Endothelial cell of umbilical vein (primary cell): ENCODE measurements around the gene SRBD1. TPM values are rescaled to one million over a fixed set of nuclear protein-coding genes. Genes with fewer than 3 reads are reported as not detected.
A peak's percentile ranks its signal among the peaks of the same experiment; 100 is the strongest.

Experiments used
- BruUV-seq: library from RNA; stranded (reverse); fragments of 400-500 nt; replicated peaks from 2 replicates; lab custom pipeline; 2021; lab: Mats Ljungman, UMichigan
- CTCF ChIA-PET: fragments of 300-600, 350-600 bp; sonication (Branson Sonifier 250); formaldehyde crosslinking; loops from one replicate; lab custom pipeline; 2021; ENCODE audit warnings: antibody characterized with exemption, inconsistent platforms; lab: Charles Lee
- POLR2A ChIA-PET: fragments of 300-600, 350-600 bp; sonication (Branson Sonifier 250); formaldehyde crosslinking; loops from one replicate; lab custom pipeline; 2021; ENCODE audit warnings: antibody characterized with exemption, inconsistent platforms; lab: Charles Lee
- DNase-seq: peaks from one replicate; pipeline ENCODE4 v3.0.0-alpha.2; 2011; ENCODE audit warnings: low read depth, low spot score
- FAIRE-seq: peaks from 2 replicates; lab custom pipeline; 2011; peaks lifted over from hg19 to GRCh38; lab: Jason Lieb, UNC
- H2AFZ ChIP-seq: 2 replicates; pipeline ENCODE4 v1.6.0; 2012; ENCODE audit warnings: low read depth, low read length, control low read depth, inconsistent platforms
- H3K27ac ChIP-seq: 2 replicates; pipeline ENCODE4 v1.5.1; 2011; ENCODE audit warnings: low read depth, mild to moderate bottlenecking, control low read depth, low read length, moderate library complexity; ENCODE audit not compliant: insufficient read depth
- H3K27me3 ChIP-seq, 2 experiments: 2 replicates each; pipeline versions ENCODE4 v1.6.0 to v1.6.1; 2011; ENCODE audit warnings: low read length in 2 of 2, mixed read lengths in 1 of 2; ENCODE audit not compliant: control insufficient read depth in 2 of 2, insufficient read depth in 2 of 2
- H3K36me3 ChIP-seq, 2 experiments: 2 replicates in 1 of 2; 3 replicates in 1 of 2; pipeline ENCODE4 v1.5.1; 2011; ENCODE audit warnings: low read length in 2 of 2, mild to moderate bottlenecking in 1 of 2, moderate library complexity in 1 of 2; ENCODE audit not compliant: control insufficient read depth in 2 of 2, insufficient read depth in 2 of 2; ENCODE audit errors: extremely low read depth in 1 of 2
- H3K4me1 ChIP-seq: 3 replicates; pipeline ENCODE4 v1.5.1; 2011; ENCODE audit warnings: mild to moderate bottlenecking, low read length; ENCODE audit not compliant: control insufficient read depth, insufficient read depth; ENCODE audit errors: extremely low read depth
- H3K4me2 ChIP-seq: 2 replicates; pipeline ENCODE4 v1.6.1; 2011; ENCODE audit warnings: low read length, control low read depth, mixed read lengths; ENCODE audit not compliant: insufficient read depth
- H3K4me3 ChIP-seq, 3 experiments: fragments of 200-600 bp in 1 of 3; sonication (generic), shearing (Covaris generic) in 1 of 3; replicated peaks in 1 of 3; 2 replicates each; pipeline ENCODE4 v1.5.1; 2011 to 2016; ENCODE audit warnings: control low read depth in 3 of 3, low read length in 3 of 3, mild to moderate bottlenecking in 2 of 3, inconsistent platforms in 1 of 3, low read depth in 1 of 3, moderate library complexity in 1 of 3; ENCODE audit not compliant: insufficient read depth in 1 of 3
- H3K79me2 ChIP-seq: 2 replicates; pipeline ENCODE4 v1.6.0; 2012; ENCODE audit warnings: low read length, inconsistent platforms; ENCODE audit not compliant: control insufficient read depth, insufficient read depth
- H3K9ac ChIP-seq: replicated peaks from 2 replicates; pipeline ENCODE3; 2011; ENCODE audit warnings: low read length, control low read depth; ENCODE audit not compliant: insufficient read depth; ENCODE audit errors: extremely low read depth
- H3K9me1 ChIP-seq: replicated peaks from 3 replicates; pipeline ENCODE4 v1.6.0; 2011; ENCODE audit warnings: mild to moderate bottlenecking, low read length; ENCODE audit not compliant: control insufficient read depth, insufficient read depth; ENCODE audit errors: extremely low read depth
- H3K9me3 ChIP-seq: replicated peaks from 2 replicates; pipeline ENCODE4 v1.5.1; 2012; ENCODE audit warnings: low read length, inconsistent platforms; ENCODE audit not compliant: control insufficient read depth, insufficient read depth
- H4K20me1 ChIP-seq: replicated peaks from 2 replicates; pipeline ENCODE3; 2011; ENCODE audit warnings: mild to moderate bottlenecking, low read length; ENCODE audit not compliant: control insufficient read depth, insufficient read depth; ENCODE audit errors: extremely low read depth
- JUN ChIP-seq: IDR thresholded peaks from 2 replicates; pipeline ENCODE4 v1.6.1; 2011; ENCODE audit warnings: borderline replicate concordance, low read depth; ENCODE audit not compliant: insufficient read length, insufficient read depth
- dilution Hi-C: fragments of 300-500 bp; cut with MboI; formaldehyde crosslinking; loops from one replicate; pipeline ENCODE4 v1.15.0; 2019; ENCODE audit warnings: low sequenced_read_pairs; ENCODE audit not compliant: extremely low pct_ligation_motif_present
- intact Hi-C: fragments of 100-400 bp; cut with micrococcal nuclease; formaldehyde crosslinking; loops from one replicate; pipeline ENCODE4 v1.10.0; 2022
- polyA plus RNA-seq, 4 experiments: library from polyadenylated mRNA; depleted of rRNA in 3 of 4; stranded (reverse) in 3 of 4; unstranded in 1 of 4; fragments of >200 nt; gene quantifications; 2 replicates each; pipeline versions ENCODE4 v1.2.1 to v1.2.3, GENCODE V29; 2011 to 2012; ENCODE audit warnings: missing spikeins in 1 of 4
- total RNA-seq: library from RNA; stranded (reverse); gene quantifications from 2 replicates; pipeline ENCODE4 v1.2.3, GENCODE V29; 2021
- TF ChIP-seq, protein P1 (sequence below), 2 donors: IDR thresholded peaks; 1 replicate in 1 of 2; 2 replicates in 1 of 2; pipeline ENCODE4 v1.5.1; 2011; ENCODE audit warnings: low read length in 2 of 2, mild to moderate bottlenecking in 2 of 2, moderate library complexity in 2 of 2, control low read depth in 1 of 2, inconsistent platforms in 1 of 2, low read depth in 1 of 2; ENCODE audit not compliant: insufficient read depth in 1 of 2; ENCODE audit errors: extremely low read depth in 1 of 2

Gene SRBD1
- total and polyA plus RNA-seq, 2 donors (not counting 3 experiments of a cell fraction or from before 2014, with no cell fraction given): 3.7 to 12.5 TPM

DNA sequence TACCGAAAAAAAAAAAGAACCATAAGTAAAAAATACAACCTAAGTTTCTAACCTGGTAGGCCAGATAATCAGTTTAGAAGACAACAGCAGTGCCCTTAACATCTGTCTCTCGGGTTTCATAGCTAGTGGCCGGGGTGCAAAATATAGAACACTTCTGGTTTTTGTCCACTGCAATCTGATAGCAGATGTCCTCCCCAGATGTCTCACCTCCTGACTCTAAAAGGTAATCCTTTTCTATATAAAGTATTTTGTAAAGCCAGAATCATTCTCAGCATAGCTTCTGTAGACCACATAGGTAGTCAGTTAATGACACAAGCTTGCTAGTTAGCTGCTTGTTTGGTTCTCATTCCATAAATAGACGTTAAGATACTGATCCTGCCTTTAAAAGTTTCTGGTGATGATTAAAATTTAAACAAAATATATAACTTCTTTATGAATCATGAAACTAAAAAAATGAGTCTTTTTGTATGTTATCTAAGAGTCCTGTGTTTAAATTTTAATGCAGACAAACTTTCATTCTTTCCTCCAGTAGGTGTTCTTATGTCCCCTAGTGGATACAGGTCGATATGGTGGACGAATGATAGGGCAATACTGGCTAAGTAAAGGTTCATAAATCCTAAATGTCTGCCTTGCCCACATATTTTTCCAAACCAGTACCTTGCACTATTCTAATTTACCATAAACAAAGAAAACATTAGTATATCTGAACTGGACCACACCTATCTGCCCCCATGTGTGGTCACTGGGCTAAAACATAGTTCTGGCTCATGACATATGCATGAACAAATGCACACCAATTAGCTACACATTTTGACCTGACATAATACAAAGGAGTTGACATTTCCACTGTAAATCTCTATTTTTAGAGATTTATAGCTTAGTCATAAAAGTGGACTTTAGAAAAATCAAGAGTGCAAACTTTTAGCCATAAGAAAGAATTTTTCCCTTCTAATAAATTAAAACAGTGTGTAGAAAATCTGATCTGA is 171.0 kb downstream of the SRBD1 start:
- POLR2A ChIA-PET: no interaction called here
- TF ChIP-seq, protein P1, sequence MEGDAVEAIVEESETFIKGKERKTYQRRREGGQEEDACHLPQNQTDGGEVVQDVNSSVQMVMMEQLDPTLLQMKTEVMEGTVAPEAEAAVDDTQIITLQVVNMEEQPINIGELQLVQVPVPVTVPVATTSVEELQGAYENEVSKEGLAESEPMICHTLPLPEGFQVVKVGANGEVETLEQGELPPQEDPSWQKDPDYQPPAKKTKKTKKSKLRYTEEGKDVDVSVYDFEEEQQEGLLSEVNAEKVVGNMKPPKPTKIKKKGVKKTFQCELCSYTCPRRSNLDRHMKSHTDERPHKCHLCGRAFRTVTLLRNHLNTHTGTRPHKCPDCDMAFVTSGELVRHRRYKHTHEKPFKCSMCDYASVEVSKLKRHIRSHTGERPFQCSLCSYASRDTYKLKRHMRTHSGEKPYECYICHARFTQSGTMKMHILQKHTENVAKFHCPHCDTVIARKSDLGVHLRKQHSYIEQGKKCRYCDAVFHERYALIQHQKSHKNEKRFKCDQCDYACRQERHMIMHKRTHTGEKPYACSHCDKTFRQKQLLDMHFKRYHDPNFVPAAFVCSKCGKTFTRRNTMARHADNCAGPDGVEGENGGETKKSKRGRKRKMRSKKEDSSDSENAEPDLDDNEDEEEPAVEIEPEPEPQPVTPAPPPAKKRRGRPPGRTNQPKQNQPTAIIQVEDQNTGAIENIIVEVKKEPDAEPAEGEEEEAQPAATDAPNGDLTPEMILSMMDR (IDR thresholded peaks at IDR 0.05; ENCODE audit: extremely low read depth in 1 of 2, insufficient read depth in 1 of 2, low read depth in 1 of 2, low read length in 2 of 2): peak; percentile 7 to 36
- no peak for TF ChIP-seq JUN
- H3K79me2 ChIP-seq: no peaks in the 10 kb centered on the region
- CTCF ChIA-PET: interaction anchor here (0.7 to 2.1 kb wide), 11 partner anchors 9 to 458 kb away, joined by 3 to 8 read pairs (median 4); no protein-coding TSS in a partner anchor
- intact Hi-C loops: no loop called here
- H3K4me1 ChIP-seq: no peaks in the 10 kb centered on the region
- H4K20me1 ChIP-seq: no peaks in the 10 kb centered on the region
- H3K9me3 ChIP-seq: no peaks in the 10 kb centered on the region
- no peak overlapping the region for H2AFZ ChIP-seq
- no peaks in the 10 kb centered on the region for H3K27me3 ChIP-seq
- H3K4me2 ChIP-seq: no peak overlapping the region
- H3K9me1 ChIP-seq: no peaks in the 10 kb centered on the region
- no peak overlapping the region for H3K4me3 ChIP-seq
- BruUV-seq: no TSS peak
- H3K36me3 ChIP-seq: no peaks in the 10 kb centered on the region
- H3K9ac ChIP-seq: no peak overlapping the region
- H3K27ac ChIP-seq: no peak overlapping the region
- DNase-seq (peak; percentile 37), FAIRE-seq (peak; percentile 47)
- dilution Hi-C loops: no loop called here
